ENCODE results near the gene KCNIP4. TPM values are rescaled to one million over a fixed set of nuclear protein-coding genes. Genes with fewer than 3 reads are reported as not detected.

KCNIP4 gene
- total and polyA plus RNA-seq, 2 donors from 2014 or later: 9.8 to 43.9 TPM

- no peak for FAIRE-seq
Measured at GRCh38 chr4:21117541-21118180, 830.9 kb downstream of the KCNIP4 start.

GRCh38 chr4:21113496-21114223 is 834.9 kb downstream of the KCNIP4 start:
- no peaks in the 10 kb centered on the region for H3K9me3 ChIP-seq (ENCODE audit: control insufficient read depth in 2 of 3, insufficient read depth in 1 of 3, low read length in 3 of 3)
- no peak for FAIRE-seq
- no peaks in the 10 kb centered on the region for H3K27me3 ChIP-seq (ENCODE audit: control insufficient read depth, insufficient read depth, low read length)
- no peak overlapping the region for H3K9ac ChIP-seq (ENCODE audit: low read length in 3 of 3)
- intact Hi-C loops (cut with DNase I): no loop called here
- H3K36me3 ChIP-seq (ENCODE audit: control insufficient read depth in 2 of 3, insufficient read depth in 3 of 3, low read length in 3 of 3): no peaks in the 10 kb centered on the region
- no peak overlapping the region for H3K4me3 ChIP-seq (ENCODE audit: low read length in 3 of 3)
- H3K27ac ChIP-seq (ENCODE audit: low read depth in 2 of 2, low read length in 2 of 2): no peak overlapping the region
- peak in 1 of 5 donors; percentile 47 for DNase-seq
- H3K4me1 ChIP-seq (ENCODE audit: control insufficient read depth in 2 of 3, insufficient read depth in 2 of 3, low read depth in 1 of 3, low read length in 3 of 3): no peaks in the 10 kb centered on the region
- no peak for TF ChIP-seq CTCF (IDR thresholded peaks at IDR 0.05; ENCODE audit: borderline replicate concordance, extremely low read depth, insufficient read depth)

More at GRCh38 chr4:21117541-21118180, 830.9 kb downstream of the KCNIP4 start:
- Histone ChIP-seq H3K4me3 (ENCODE audit: low read length in 3 of 3) (no peak overlapping the region), H3K4me1 (ENCODE audit: control insufficient read depth in 2 of 3, insufficient read depth in 2 of 3, low read depth in 1 of 3, low read length in 3 of 3) (no peaks in the 10 kb centered on the region), H3K36me3 (ENCODE audit: control insufficient read depth in 2 of 3, insufficient read depth in 3 of 3, low read length in 3 of 3) (no peaks in the 10 kb centered on the region), H3K9me3 (ENCODE audit: control insufficient read depth in 2 of 3, insufficient read depth in 1 of 3, low read length in 3 of 3) (no peaks in the 10 kb centered on the region), H3K27ac (ENCODE audit: low read depth in 2 of 2, low read length in 2 of 2) (no peak overlapping the region), H3K27me3 (ENCODE audit: control insufficient read depth, insufficient read depth, low read length) (no peaks in the 10 kb centered on the region), H3K9ac (ENCODE audit: low read length in 3 of 3) (no peak overlapping the region)
- intact Hi-C loops (cut with DNase I): no loop called here
- DNase-seq: no peak
- no peak for TF ChIP-seq CTCF (IDR thresholded peaks at IDR 0.05; ENCODE audit: borderline replicate concordance, extremely low read depth, insufficient read depth)

- Histone ChIP-seq H3K36me3 (ENCODE audit: control insufficient read depth in 2 of 3, insufficient read depth in 3 of 3, low read length in 3 of 3) (no peaks in the 10 kb centered on the region), H3K9me3 (ENCODE audit: control insufficient read depth in 2 of 3, insufficient read depth in 1 of 3, low read length in 3 of 3) (no peaks in the 10 kb centered on the region), H3K9ac (ENCODE audit: low read length in 3 of 3) (no peak overlapping the region), H3K4me3 (ENCODE audit: low read length in 3 of 3) (no peak overlapping the region), H3K27ac (ENCODE audit: low read depth in 2 of 2, low read length in 2 of 2) (no peak overlapping the region), H3K27me3 (ENCODE audit: control insufficient read depth, insufficient read depth, low read length) (no peaks in the 10 kb centered on the region), H3K4me1 (ENCODE audit: control insufficient read depth in 2 of 3, insufficient read depth in 2 of 3, low read depth in 1 of 3, low read length in 3 of 3) (no peaks in the 10 kb centered on the region)
- intact Hi-C loops (cut with DNase I): no loop called here
- FAIRE-seq (no peak), DNase-seq (peak in 1 of 5 donors; percentile 8)
- TF ChIP-seq CTCF (IDR thresholded peaks at IDR 0.05; ENCODE audit: borderline replicate concordance, extremely low read depth, insufficient read depth): no peak
Measured at GRCh38 chr4:21102667-21103066, 845.9 kb downstream of the KCNIP4 start.

Data from kidney (tissue), 14 donors.